ENCODE measurements around the gene OR2F1.
"Not testable (repeated sequence)": the region's sequence is repeated elsewhere in the genome, so short reads cannot be mapped to it uniquely, and the experiment has no call there.

Gene OR2F1

DNA sequence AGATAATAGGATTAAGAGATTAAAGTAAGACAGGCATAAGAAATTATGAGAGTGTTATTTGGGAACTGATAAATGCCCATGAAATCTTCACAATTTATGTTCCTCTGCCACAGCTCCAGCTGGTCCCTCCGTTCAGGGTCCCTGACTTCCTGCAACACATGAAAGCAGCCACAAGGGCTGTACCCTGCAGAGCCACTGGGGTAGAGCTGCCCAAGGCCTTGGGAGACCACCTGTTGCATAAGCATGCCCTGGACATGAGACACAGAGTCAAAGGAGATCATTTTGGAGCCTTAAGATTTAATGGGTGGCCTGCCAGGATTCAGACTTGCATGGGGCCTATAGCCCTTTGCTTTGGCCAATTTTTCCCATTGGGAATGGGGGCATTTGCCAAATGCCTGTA is 56.2 kb downstream of the OR2F1 start:
- not testable (repeated sequence) for DNase-seq

DNA sequence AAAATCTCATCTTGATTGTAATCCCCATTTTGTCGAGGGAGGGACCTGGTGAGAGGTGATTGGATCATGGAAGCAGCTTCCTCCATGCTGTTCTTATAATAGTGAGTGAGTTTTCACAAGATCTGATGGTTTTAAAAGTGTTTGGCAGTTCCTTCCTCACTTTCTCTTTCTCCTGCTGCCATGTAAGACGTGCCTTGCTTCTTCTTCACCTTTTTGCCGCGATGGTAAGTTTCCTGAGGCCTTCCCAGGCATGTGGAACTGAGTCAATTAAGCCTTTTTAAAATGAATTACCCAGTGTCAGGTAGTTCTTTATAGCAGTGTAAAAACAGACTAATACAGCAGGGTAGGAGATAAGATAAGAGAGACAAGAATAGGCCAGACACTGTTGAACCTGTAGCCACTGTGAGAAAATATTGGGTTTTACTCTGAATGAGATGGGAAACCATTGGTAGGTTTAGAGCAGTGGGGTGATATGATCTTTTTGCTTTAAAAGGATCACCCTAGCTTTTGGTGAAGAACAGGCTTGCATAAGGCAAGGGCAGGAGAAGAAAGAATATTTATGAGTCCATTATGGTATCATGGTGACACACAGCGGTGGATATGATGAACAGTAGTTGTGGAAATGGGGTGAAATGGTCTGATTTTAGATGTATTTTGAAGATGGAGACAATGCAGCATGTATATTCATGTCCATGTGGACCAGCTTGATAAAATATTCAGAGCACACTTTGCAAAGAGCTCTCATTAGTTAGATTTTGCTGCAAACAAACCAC is 57.0 kb downstream of the OR2F1 start:
- DNase-seq, result no peak
